Endodermal cell (in vitro differentiated cells): Measurements from ENCODE around the gene MOB3B. TPM values are rescaled to one million over a fixed set of nuclear protein-coding genes. Genes with fewer than 3 reads are reported as not detected.

Source experiments
- DNase-seq: peaks from one replicate; pipeline ENCODE4 v3.0.0-alpha.2; 2017
- H3K27ac ChIP-seq: 2 replicates; pipeline ENCODE4 v1.5.1; 2013; ENCODE audit warnings: mild to moderate bottlenecking, low read depth, low read length, moderate library complexity
- H3K27me3 ChIP-seq: 2 replicates; pipeline ENCODE4 v1.6.1; 2013; ENCODE audit warnings: mild to moderate bottlenecking, low read length, moderate library complexity; ENCODE audit not compliant: insufficient read depth, control insufficient read depth, poor library complexity, severe bottlenecking
- H3K36me3 ChIP-seq: 2 replicates; pipeline ENCODE4 v1.7.0; 2013; ENCODE audit warnings: mild to moderate bottlenecking, low read length, moderate library complexity; ENCODE audit not compliant: control insufficient read depth, insufficient read depth
- H3K4me1 ChIP-seq: one replicate; pipeline ENCODE4 v1.7.0; 2013; ENCODE audit warnings: low read length; ENCODE audit not compliant: control insufficient read depth, insufficient read depth
- H3K4me3 ChIP-seq: 2 replicates; pipeline ENCODE4 v1.5.1; 2013; ENCODE audit warnings: mild to moderate bottlenecking, low read length, moderate library complexity
- H3K9ac ChIP-seq: 2 replicates; pipeline ENCODE4 v1.6.1; 2013; ENCODE audit warnings: mild to moderate bottlenecking, low read length, moderate library complexity; ENCODE audit not compliant: poor library complexity, severe bottlenecking; ENCODE audit errors: extremely low read depth
- H3K9me3 ChIP-seq: 2 replicates; pipeline ENCODE4 v1.6.1; 2013; ENCODE audit warnings: mild to moderate bottlenecking, low read length, moderate library complexity; ENCODE audit not compliant: control insufficient read depth
- H3K27ac Mint-ChIP-seq: 2 replicates; pipeline ENCODE4 v1.8.0; 2020; ENCODE audit warnings: mixed read lengths
- H3K27me3 Mint-ChIP-seq: 2 replicates; pipeline ENCODE4 v1.8.0; 2021; ENCODE audit warnings: mild to moderate bottlenecking, mixed read lengths; ENCODE audit not compliant: insufficient read depth
- H3K36me3 Mint-ChIP-seq: 2 replicates; pipeline ENCODE4 v1.8.0; 2020; ENCODE audit warnings: low read depth, mixed read lengths
- H3K4me1 Mint-ChIP-seq: 2 replicates; pipeline ENCODE4 v1.8.0; 2020; ENCODE audit warnings: mixed read lengths
- H3K4me3 Mint-ChIP-seq: 2 replicates; pipeline ENCODE4 v1.8.0; 2020; ENCODE audit warnings: mild to moderate bottlenecking, moderate library complexity, mixed read lengths
- H3K9me3 Mint-ChIP-seq: 2 replicates; pipeline ENCODE4 v1.8.0; 2020; ENCODE audit warnings: mild to moderate bottlenecking, mixed read lengths
- CTCF ChIP-seq: fragments of 200-600 bp; sonication (generic); conservative IDR thresholded peaks from 2 replicates; pipeline ENCODE4 v1.5.0; 2021; ENCODE audit warnings: antibody characterized with exemption, mild to moderate bottlenecking
- WGBS, 2 experiments: methylation state at CpG; one replicate each; pipeline versions ENCODE4 v1.1.5 to v1.1.7; 2013; ENCODE audit warnings: missing lambda C conversion rate in 2 of 2, mixed read lengths in 1 of 2; ENCODE audit not compliant: insufficient coverage in 1 of 2, insufficient read length in 1 of 2; 5-methylcytosine and 5-hydroxymethylcytosine counted together
- total RNA-seq, 2 donors: library from RNA; stranded (reverse); fragmentation: NEBNext Ultra II Directional in 1 of 2; extraction: Animal tissue kit (Norgen Biotek cat#: 25700) in 1 of 2; gene quantifications; 2 replicates in 1 of 2; 3 replicates in 1 of 2; pipeline ENCODE4 v1.2.1, GENCODE V29; 2021

Gene MOB3B
- total RNA-seq, 2 donors from 2014 or later = 5.6 to 6.2 TPM

GRCh38 chr9:27527702-27528075 lies 1.9 kb downstream of the MOB3B start:
- no peak for TF ChIP-seq CTCF
- Mint-ChIP-seq H3K4me3 (peak overlapping the region; percentile 86), H3K9me3 (no peaks in the 10 kb centered on the region), H3K36me3 (no peaks in the 10 kb centered on the region), H3K27me3 (peaks cover 28% of the 10 kb centered on the region), H3K27ac (peak overlapping the region; percentile 82), H3K4me1 (peaks cover 8% of the 10 kb centered on the region)
- Histone ChIP-seq H3K27ac (no peak overlapping the region), H3K4me1 (peaks cover 4% of the 10 kb centered on the region), H3K9ac (peak overlapping the region; percentile 67), H3K36me3 (no peaks in the 10 kb centered on the region), H3K9me3 (no peaks in the 10 kb centered on the region), H3K4me3 (peak overlapping the region; percentile 88), H3K27me3 (peaks cover 29% of the 10 kb centered on the region)
- DNase-seq = no peak
- whole genome bisulfite sequencing, 2 experiments = 34 to 36% methylated on average over 7 to 8 of the region's 8 CpGs

GRCh38 chr9:27524236-27524635 lies 5.4 kb downstream of the MOB3B start, which contains the start of gene IFNK:
Gene IFNK (plus strand): TSS chr9:27524290. CDS start chr9:27524337, 47 bp downstream.
- H3K36me3 Mint-ChIP-seq = no peaks in the 10 kb centered on the region
- Histone ChIP-seq H3K36me3 (no peaks in the 10 kb centered on the region), H3K27ac (no peak within 1 kb of the TSS), H3K27me3 (peaks cover 24% of the 10 kb centered on the region), H3K4me3 (no peak within 1 kb of the TSS), H3K9me3 (no peaks in the 10 kb centered on the region), H3K9ac (no peak within 1 kb of the TSS), H3K4me1 (peaks cover 4% of the 10 kb centered on the region)
- WGBS, 2 experiments = 91 to 100% methylated on average over 2 of the region's 2 CpGs
- H3K4me3 Mint-ChIP-seq = no peak within 1 kb of the TSS
- H3K4me1 Mint-ChIP-seq = peaks cover 6% of the 10 kb centered on the region
- H3K27ac Mint-ChIP-seq = no peak within 1 kb of the TSS
- no peak for TF ChIP-seq CTCF
- H3K9me3 Mint-ChIP-seq = no peaks in the 10 kb centered on the region
- peaks cover 23% of the 10 kb centered on the region for H3K27me3 Mint-ChIP-seq
- no peak for DNase-seq

- Mint-ChIP-seq H3K4me3 (no peak overlapping the region), H3K27me3 (peaks cover 21% of the 10 kb centered on the region), H3K36me3 (no peaks in the 10 kb centered on the region), H3K4me1 (peaks cover 5% of the 10 kb centered on the region), H3K27ac (no peak overlapping the region), H3K9me3 (no peaks in the 10 kb centered on the region)
- H3K9ac ChIP-seq = no peak overlapping the region
- H3K4me1 ChIP-seq = peaks cover 4% of the 10 kb centered on the region
- H3K27me3 ChIP-seq = peaks cover 24% of the 10 kb centered on the region
- no peaks in the 10 kb centered on the region for H3K9me3 ChIP-seq
- no peaks in the 10 kb centered on the region for H3K36me3 ChIP-seq
- no peak for TF ChIP-seq CTCF
- no peak overlapping the region for H3K27ac ChIP-seq
- DNase-seq = no peak
- H3K4me3 ChIP-seq = no peak overlapping the region
These were observed 6.5 kb downstream of the MOB3B start for GRCh38 chr9:27523141-27523540.
